PC-9 (cell line): ENCODE measurements around the gene MSI2. TPM values are rescaled to one million over a fixed set of nuclear protein-coding genes. Genes with fewer than 3 reads are reported as not detected.

Source experiments
- BruUV-seq: library from RNA; stranded (reverse); fragments of 400-500 nt; replicated peaks from 2 replicates; lab custom pipeline; 2021; lab: Mats Ljungman, UMichigan
- CTCF ChIA-PET: fragments of 300-600 bp; sonication (Branson Sonifier 250); formaldehyde crosslinking; loops from one replicate; lab custom pipeline; 2022; ENCODE audit warnings: antibody characterized with exemption; lab: Charles Lee
- POLR2A ChIA-PET: fragments of 300-600 bp; sonication (Branson Sonifier 250); formaldehyde crosslinking; loops from one replicate; lab custom pipeline; 2022; ENCODE audit warnings: antibody characterized with exemption; ENCODE audit not compliant: unreplicated experiment; lab: Charles Lee
- DNase-seq, 2 experiments: peaks; one replicate each; pipeline versions ENCODE4 v3.0.0 to v3.0.0-alpha.2; 2015 to 2022; ENCODE audit warnings: mixed read lengths in 1 of 2
- H2AFZ ChIP-seq: fragments of 200-600 bp; sonication (generic); 2 replicates; pipeline ENCODE4 v1.8.1; 2017; ENCODE audit warnings: antibody characterized with exemption
- H3F3A ChIP-seq: fragments of 200-600 bp; sonication (generic); 2 replicates; pipeline ENCODE4 v1.8.1; 2017; ENCODE audit warnings: antibody characterized with exemption, mild to moderate bottlenecking, low read depth; ENCODE audit not compliant: insufficient read depth
- H3K27ac ChIP-seq: fragments of 200-600 bp; sonication (generic); 2 replicates; pipeline ENCODE4 v1.6.1; 2016; ENCODE audit warnings: mixed run types
- H3K27me3 ChIP-seq: fragments of 200-600 bp; sonication (generic); 2 replicates; pipeline ENCODE4 v1.6.1; 2016; ENCODE audit warnings: low read depth, mixed run types; ENCODE audit not compliant: insufficient read depth
- H3K36me3 ChIP-seq: fragments of 200-600 bp; sonication (generic); 2 replicates; pipeline ENCODE4 v1.6.1; 2016; ENCODE audit warnings: low read depth, mixed run types
- H3K4me1 ChIP-seq: fragments of 200-600 bp; sonication (generic); replicated peaks from 2 replicates; pipeline ENCODE4 v1.6.1; 2016; ENCODE audit warnings: mixed run types; ENCODE audit not compliant: insufficient read depth
- H3K4me2 ChIP-seq: fragments of 200-600 bp; sonication (generic); 2 replicates; pipeline ENCODE4 v1.6.1; 2017; ENCODE audit warnings: mixed run types
- H3K4me3 ChIP-seq: fragments of 200-600 bp; sonication (generic); 2 replicates; pipeline ENCODE4 v1.6.1; 2016; ENCODE audit warnings: mixed run types
- H3K79me2 ChIP-seq: fragments of 200-600 bp; sonication (generic); 2 replicates; pipeline ENCODE4 v1.6.1; 2017; ENCODE audit warnings: low read depth, mixed run types
- H3K9me2 ChIP-seq: fragments of 200-600 bp; sonication (generic); 2 replicates; pipeline ENCODE4 v1.8.1; 2017; ENCODE audit warnings: mild to moderate bottlenecking; ENCODE audit not compliant: insufficient read depth
- H3K9me3 ChIP-seq: fragments of 200-600 bp; sonication (generic); 2 replicates; pipeline ENCODE4 v1.8.1; 2016; ENCODE audit warnings: low read depth; ENCODE audit not compliant: insufficient read depth
- H4K20me1 ChIP-seq: fragments of 200-600 bp; sonication (generic); 2 replicates; pipeline ENCODE4 v1.8.1; 2017; ENCODE audit not compliant: insufficient read depth
- CTCF ChIP-seq: fragments of 200-600 bp; sonication (generic); conservative IDR thresholded peaks from 2 replicates; pipeline ENCODE4 v1.6.1; 2017; ENCODE audit warnings: mixed run types, antibody characterized with exemption, mild to moderate bottlenecking, moderate library complexity
- EZH2 ChIP-seq: fragments of 200-600 bp; sonication (generic); IDR thresholded peaks from 2 replicates; pipeline ENCODE4 v1.8.0; 2017; ENCODE audit warnings: antibody characterized with exemption, low read depth
- intact Hi-C: fragments of 100-400 bp; cut with micrococcal nuclease; formaldehyde crosslinking; loops from one replicate; pipeline ENCODE4 v1.10.0; 2022; ENCODE audit not compliant: unreplicated experiment
- total RNA-seq: library from RNA; stranded (reverse); gene quantifications from 2 replicates; pipeline ENCODE4 v1.2.3, GENCODE V29; 2021

The MSI2 gene
- total RNA-seq, 1 experiment from 2014 or later: 15.7 TPM

GRCh38 chr17:57649731-57650484 is 393.6 kb downstream of the MSI2 start:
- Histone ChIP-seq H3F3A (no peaks in the 10 kb centered on the region), H3K36me3 (no peaks in the 10 kb centered on the region), H3K9me2 (no peaks in the 10 kb centered on the region), H3K4me3 (no peak overlapping the region), H3K9me3 (no peaks in the 10 kb centered on the region), H2AFZ (no peak overlapping the region), H3K4me2 (no peak overlapping the region), H3K4me1 (no peaks in the 10 kb centered on the region), H3K79me2 (no peaks in the 10 kb centered on the region), H4K20me1 (no peaks in the 10 kb centered on the region), H3K27ac (no peak overlapping the region), H3K27me3 (peaks cover 12% of the 10 kb centered on the region; the same call in 1 of the 2 replicates)
- no peak for DNase-seq
- no TSS peak for BruUV-seq
- ChIA-PET CTCF (interaction anchor here (0.7 kb wide), 1 partner anchor 442 kb away, joined by 3 read pairs; no protein-coding TSS in a partner anchor), POLR2A (no interaction called here)
- TF ChIP-seq EZH2 (no peak), CTCF (no peak)
- intact Hi-C loops: no loop called here

DNA sequence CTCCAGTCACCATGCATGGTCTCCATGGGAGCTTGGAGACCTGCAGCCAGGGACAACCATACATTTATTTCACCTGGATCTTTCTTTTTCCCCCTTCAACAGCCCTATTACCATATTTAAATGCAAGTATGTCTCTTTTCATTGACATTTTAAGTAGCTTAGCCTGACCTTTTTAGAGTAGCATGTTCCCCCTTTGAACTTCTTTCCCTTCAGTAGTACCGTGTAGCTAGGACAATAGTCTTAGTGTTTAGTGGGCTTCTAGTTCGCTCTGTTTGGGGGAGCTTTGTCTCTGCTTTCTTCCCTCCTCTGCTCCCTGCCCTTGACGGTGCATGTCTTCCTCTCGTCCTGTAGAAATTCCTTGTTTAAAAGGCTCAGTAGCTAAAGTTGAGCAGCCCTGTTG is 394.2 kb downstream of the MSI2 start:
- Histone ChIP-seq H3K9me2 (no peaks in the 10 kb centered on the region), H3K27ac (no peak overlapping the region), H2AFZ (no peak overlapping the region), H3K79me2 (no peaks in the 10 kb centered on the region), H4K20me1 (no peaks in the 10 kb centered on the region), H3K36me3 (no peaks in the 10 kb centered on the region), H3F3A (no peaks in the 10 kb centered on the region), H3K4me1 (no peaks in the 10 kb centered on the region), H3K27me3 (peaks cover 10% of the 10 kb centered on the region; the same call in 1 of the 2 replicates), H3K9me3 (no peaks in the 10 kb centered on the region), H3K4me2 (no peak overlapping the region), H3K4me3 (no peak overlapping the region)
- BruUV-seq: no TSS peak
- intact Hi-C loops: no loop called here
- no peak for DNase-seq
- ChIA-PET CTCF (interaction anchor here (0.7 kb wide), 1 partner anchor 442 kb away, joined by 3 read pairs; no protein-coding TSS in a partner anchor), POLR2A (no interaction called here)
- TF ChIP-seq EZH2 (no peak), CTCF (no peak)

DNA sequence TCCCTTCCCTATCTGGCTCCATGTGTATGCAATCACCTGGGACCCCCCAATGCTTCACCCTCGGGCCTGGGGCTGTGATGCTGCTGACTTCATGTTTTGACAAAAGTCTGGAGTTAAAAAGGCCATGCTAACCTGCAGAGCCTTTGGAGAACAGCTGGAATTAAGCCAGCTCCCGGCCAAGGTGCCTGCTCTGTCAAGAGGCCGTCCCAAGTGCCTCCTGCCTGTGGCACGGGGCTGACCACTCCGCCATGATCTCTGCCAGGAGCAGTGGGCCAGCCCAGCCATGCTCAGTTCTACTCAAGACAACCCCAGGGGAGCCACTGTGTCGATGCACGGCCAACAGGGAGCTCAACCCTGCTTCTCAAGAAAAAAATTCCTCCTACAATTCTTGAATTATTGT is 395.1 kb downstream of the MSI2 start:
- TF ChIP-seq EZH2: no peak
- TF ChIP-seq CTCF: no peak
- Histone ChIP-seq H4K20me1 (no peaks in the 10 kb centered on the region), H3F3A (no peaks in the 10 kb centered on the region), H2AFZ (no peak overlapping the region), H3K27ac (no peak overlapping the region), H3K4me2 (no peak overlapping the region), H3K36me3 (no peaks in the 10 kb centered on the region), H3K4me3 (no peak overlapping the region), H3K4me1 (no peaks in the 10 kb centered on the region), H3K79me2 (no peaks in the 10 kb centered on the region), H3K9me3 (no peaks in the 10 kb centered on the region), H3K9me2 (no peaks in the 10 kb centered on the region), H3K27me3 (peaks cover 10% of the 10 kb centered on the region; the same call in 1 of the 2 replicates)
- intact Hi-C loops: no loop called here
- no TSS peak for BruUV-seq
- ChIA-PET CTCF (no interaction called here), POLR2A (interaction anchor here (0.6 kb wide), 1 partner anchor 11 kb away, joined by 4 read pairs; no protein-coding TSS in a partner anchor)
- DNase-seq: no peak
